Measurements from ENCODE around the gene OR6Y1. TPM values are rescaled to one million over a fixed set of nuclear protein-coding genes. Genes with fewer than 3 reads are reported as not detected.

Gene OR6Y1
- polyA plus RNA-seq, 1 of the 3 experiments (the other 2 are of a cell fraction): not detected

- WGBS (ENCODE audit: low lambda C conversion rate): 9% methylated on average over 1 of the region's 1 CpG
- Histone ChIP-seq H3F3A (replicated peaks; ENCODE audit: insufficient read depth) (no peaks in the 10 kb centered on the region), H3K4me2 (no peak overlapping the region), H3K36me3 (replicated peaks in 1 of 2; ENCODE audit: control insufficient read depth in 1 of 2, insufficient read depth in 2 of 2, low read length in 1 of 2) (no peaks in the 10 kb centered on the region), H3K27me3 (ENCODE audit: insufficient read depth) (no peaks in the 10 kb centered on the region; the same call in 1 of the 2 replicates), H2AFZ (ENCODE audit: low read depth) (no peak overlapping the region), H3K27ac (ENCODE audit: low read depth in 2 of 2, low read length in 1 of 2) (no peak overlapping the region), H4K20me1 (ENCODE audit: insufficient read depth) (no peaks in the 10 kb centered on the region), H3K9me2 (no peaks in the 10 kb centered on the region), H3K4me3 (ENCODE audit: low read depth in 2 of 2, low read length in 1 of 2) (no peak overlapping the region), H3K79me2 (ENCODE audit: insufficient read depth) (no peaks in the 10 kb centered on the region), H3K9ac (no peak overlapping the region), H3K9me3 (no peaks in the 10 kb centered on the region), H3K4me1 (ENCODE audit: control insufficient read depth in 1 of 2, insufficient read depth in 2 of 2, low read depth in 1 of 2, low read length in 1 of 2) (no peaks in the 10 kb centered on the region)
- CTCF ChIA-PET: no interaction called here
- TF ChIP-seq TCF12 (IDR thresholded peaks at IDR 0.05) (no peak), ELF1 (IDR thresholded peaks at IDR 0.05) (no peak), ZBTB33 (IDR thresholded peaks at IDR 0.05; ENCODE audit: borderline replicate concordance, low read depth) (no peak), NRF1 (IDR thresholded peaks at IDR 0.05; ENCODE audit: low read depth, low read length) (no peak), GATA2 (CRISPR knock-in tag; IDR thresholded peaks at IDR 0.05) (no peak), REST (IDR thresholded peaks at IDR 0.05; ENCODE audit: low read depth, low read length) (no peak), IRF3 (IDR thresholded peaks at IDR 0.05; ENCODE audit: low read depth, low read length) (no peak), JUND (IDR thresholded peaks at IDR 0.05) (no peak), FOXM1 (IDR thresholded peaks at IDR 0.05; ENCODE audit: low read depth) (no peak), TEAD4 (IDR thresholded peaks at IDR 0.05; ENCODE audit: borderline replicate concordance, insufficient read depth) (no peak), RCOR1 (IDR thresholded peaks at IDR 0.05; ENCODE audit: low read length) (no peak), GABPA (IDR thresholded peaks at IDR 0.05; ENCODE audit: low read depth) (no peak), MAX (IDR thresholded peaks at IDR 0.05; ENCODE audit: low read depth) (no peak), SMC3 (IDR thresholded peaks at IDR 0.05; ENCODE audit: low read depth, low read length) (no peak), YY1 (IDR thresholded peaks at IDR 0.05; ENCODE audit: low read depth) (no peak), PBX3 (IDR thresholded peaks at IDR 0.05) (no peak), CTCF (IDR thresholded peaks at IDR 0.05) (no peak), FOXJ3 (CRISPR knock-in tag; IDR thresholded peaks at IDR 0.05) (no peak), RXRA (IDR thresholded peaks at IDR 0.05; ENCODE audit: borderline replicate concordance, low read depth) (no peak), MXI1 (IDR thresholded peaks at IDR 0.05; ENCODE audit: low read depth, low read length) (no peak)
- POLR2A ChIA-PET: no interaction called here
- no peak for DNase-seq
Measured at GRCh38 chr1:158520021-158520420, 34.2 kb downstream of the OR6Y1 start.
